Ovary (tissue), 3 donors: ENCODE results near the gene MPRIP.

Experiments
- CTCF ChIP-seq, 3 donors: fragments of 450-650 bp in 2 of 3; fragments of 200-600 bp in 1 of 3; IDR thresholded peaks; one replicate each; pipeline versions ENCODE4 v1.5.1 to v1.8.0; 2016 to 2022; ENCODE audit warnings: antibody characterized with exemption in 3 of 3, mild to moderate bottlenecking in 1 of 3
- EP300 ChIP-seq: sonication (generic); formaldehyde crosslinking; IDR thresholded peaks from one replicate; pipeline ENCODE4 v1.6.1; 2017; ENCODE audit warnings: antibody characterized with exemption
- donor health status: DM: no; HTN: no; CAD: no.

- TF ChIP-seq EP300 (no peak), CTCF (IDR thresholded peaks at IDR 0.05) (no peak)
Observed at GRCh38 chr17:17067257-17067656, 25.0 kb downstream of the MPRIP start.
